Psoas muscle (tissue), 8 donors: ENCODE results near the gene PIK3AP1. TPM values are rescaled to one million over a fixed set of nuclear protein-coding genes. Genes with fewer than 3 reads are reported as not detected.

Experiments used
- ATAC-seq, 4 donors: fragments of 200-7000 bp; cut with Tn5 transposase; one replicate each; pipeline ENCODE4 v1.9.1; 2020; ENCODE audit warnings: moderate library complexity in 3 of 4, mild to moderate bottlenecking in 2 of 4
- DNase-seq, 2 donors: peaks; one replicate each; pipeline ENCODE4 v3.0.0-alpha.2; 2020
- H3K27ac ChIP-seq: fragments of 200-600 bp; one replicate; pipeline ENCODE4 v1.8.0; 2022
- H3K27me3 ChIP-seq, 3 donors: fragments of 200-600 bp in 1 of 3; one replicate each; pipeline versions ENCODE4 v1.6.1 to v1.8.0; 2013 to 2022; ENCODE audit warnings: low read length in 2 of 3, mild to moderate bottlenecking in 2 of 3, moderate library complexity in 1 of 3; ENCODE audit not compliant: insufficient read depth in 3 of 3
- H3K36me3 ChIP-seq, 2 donors: fragments of 200-600 bp in 1 of 2; one replicate each; pipeline versions ENCODE4 v1.6.1 to v1.8.0; 2013 to 2022; ENCODE audit warnings: low read depth in 1 of 2, mild to moderate bottlenecking in 1 of 2, moderate library complexity in 1 of 2; ENCODE audit not compliant: insufficient read depth in 1 of 2
- H3K4me1 ChIP-seq: fragments of 200-600 bp; one replicate; pipeline ENCODE4 v1.8.0; 2022
- H3K4me3 ChIP-seq: fragments of 200-600 bp; one replicate; pipeline ENCODE4 v1.8.0; 2022; ENCODE audit warnings: mild to moderate bottlenecking
- H3K9me3 ChIP-seq: fragments of 200-600 bp; one replicate; pipeline ENCODE4 v1.8.0; 2022
- WGBS, 3 donors: extraction: QIAGEN DNeasy Blood & Tissue Kit; methylation state at CpG; one replicate each; pipeline versions ENCODE4 v1.1.6 to v1.1.7; 2013; 5-methylcytosine and 5-hydroxymethylcytosine counted together
- intact Hi-C, 2 donors: fragments of 100-400 bp; cut with DNase I; formaldehyde crosslinking; loops; one replicate each; pipeline versions ENCODE4 v1.11.0 to v1.14.2; 2022
- polyA plus RNA-seq, 3 donors: library from polyadenylated mRNA; stranded (reverse); fragments of 200-250 nt; gene quantifications; one replicate each; pipeline ENCODE4 v1.2.3, GENCODE V29; 2013
- total RNA-seq, 4 donors: library from RNA; stranded (reverse); fragmentation: NEBNext Ultra II Directional in 2 of 4; extraction: Animal tissue kit (Norgen Biotek cat#: 25700) in 2 of 4; gene quantifications; one replicate each; pipeline versions ENCODE4 v1.2.1 to v1.2.4, GENCODE V29; 2021 to 2023
- TF ChIP-seq, protein P1 (sequence below): fragments of 200-600 bp; IDR thresholded peaks from one replicate; pipeline ENCODE4 v1.8.0; 2022; ENCODE audit warnings: antibody characterized with exemption
- donor health status: healthy with polysubstance abuse.
- donor health status: DM: no; HTN: no; CAD: no; lungs with moderate emphysema.
- donor health status: Bipolar disorder and iron deficiency.
- donor health status: healthy.
- donor health status: DM: yes; HTN: yes; CAD: no.
- donor health status: DM: no; HTN: no; CAD: no.
- donor health status: DM: no; HTN: no; CAD: no.
- donor health status: DM: yes; HTN: yes; CAD: no.

The PIK3AP1 gene
- total and polyA plus RNA-seq, 7 donors: 0.17 to 8.6 (median 1.8) TPM

- H3K27ac ChIP-seq: no peak overlapping the region
- H3K4me3 ChIP-seq: no peak overlapping the region
- TF ChIP-seq, protein P1, sequence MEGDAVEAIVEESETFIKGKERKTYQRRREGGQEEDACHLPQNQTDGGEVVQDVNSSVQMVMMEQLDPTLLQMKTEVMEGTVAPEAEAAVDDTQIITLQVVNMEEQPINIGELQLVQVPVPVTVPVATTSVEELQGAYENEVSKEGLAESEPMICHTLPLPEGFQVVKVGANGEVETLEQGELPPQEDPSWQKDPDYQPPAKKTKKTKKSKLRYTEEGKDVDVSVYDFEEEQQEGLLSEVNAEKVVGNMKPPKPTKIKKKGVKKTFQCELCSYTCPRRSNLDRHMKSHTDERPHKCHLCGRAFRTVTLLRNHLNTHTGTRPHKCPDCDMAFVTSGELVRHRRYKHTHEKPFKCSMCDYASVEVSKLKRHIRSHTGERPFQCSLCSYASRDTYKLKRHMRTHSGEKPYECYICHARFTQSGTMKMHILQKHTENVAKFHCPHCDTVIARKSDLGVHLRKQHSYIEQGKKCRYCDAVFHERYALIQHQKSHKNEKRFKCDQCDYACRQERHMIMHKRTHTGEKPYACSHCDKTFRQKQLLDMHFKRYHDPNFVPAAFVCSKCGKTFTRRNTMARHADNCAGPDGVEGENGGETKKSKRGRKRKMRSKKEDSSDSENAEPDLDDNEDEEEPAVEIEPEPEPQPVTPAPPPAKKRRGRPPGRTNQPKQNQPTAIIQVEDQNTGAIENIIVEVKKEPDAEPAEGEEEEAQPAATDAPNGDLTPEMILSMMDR: no peak
- H3K36me3 ChIP-seq: no peaks in the 10 kb centered on the region
- intact Hi-C loops: no loop called here
- 89 to 93% (median 92%) methylated on average over 10 of the region's 10 CpGs for WGBS, 3 donors
- no peaks in the 10 kb centered on the region for H3K9me3 ChIP-seq
- ATAC-seq (no peak), DNase-seq (no peak)
- H3K27me3 ChIP-seq: no peaks in the 10 kb centered on the region
- no peaks in the 10 kb centered on the region for H3K4me1 ChIP-seq
These were observed 7.5 kb downstream of the PIK3AP1 start for GRCh38 chr10:96712662-96713271.

DNA sequence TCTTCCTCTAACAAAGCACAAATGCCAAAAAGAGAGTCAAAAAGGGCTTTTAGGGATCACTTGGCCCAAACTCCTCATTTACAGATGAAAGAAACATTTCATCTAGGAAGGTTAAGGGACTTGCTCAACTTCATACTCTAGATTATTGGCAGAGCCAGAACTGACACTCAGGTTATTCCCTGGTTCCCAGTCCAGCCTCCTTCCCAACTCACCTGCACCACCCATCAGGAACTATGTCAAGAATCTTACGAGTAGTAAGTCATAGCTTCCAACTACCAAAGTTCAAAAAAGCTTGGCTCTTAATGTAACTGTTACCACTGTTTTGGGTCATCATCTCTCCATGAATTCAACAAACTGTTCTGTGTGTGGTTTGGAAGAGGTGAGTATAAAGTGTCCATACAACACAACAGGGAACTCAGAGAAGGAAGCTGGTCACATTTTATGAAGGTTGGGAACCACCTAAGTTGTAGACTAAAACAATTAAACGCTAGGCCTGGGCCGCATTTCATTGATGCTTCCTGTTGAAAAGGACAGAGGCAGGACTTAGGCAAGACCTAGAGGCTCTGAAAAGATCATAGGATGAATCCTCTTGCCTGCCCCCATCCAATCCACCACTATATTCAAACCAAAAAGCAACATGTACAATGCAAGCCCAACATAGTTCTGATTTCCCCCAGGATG, 9.1 kb downstream of the PIK3AP1 start:
- TF ChIP-seq, protein P1: no peak
- Histone ChIP-seq H3K36me3 (no peaks in the 10 kb centered on the region), H3K4me1 (no peaks in the 10 kb centered on the region), H3K9me3 (no peaks in the 10 kb centered on the region), H3K27me3 (no peaks in the 10 kb centered on the region), H3K27ac (no peak overlapping the region), H3K4me3 (no peak overlapping the region)
- DNase-seq (no peak), ATAC-seq (no peak)
- intact Hi-C loops: no loop called here
- 89 to 90% (median 90%) methylated on average over 3 of the region's 3 CpGs for WGBS, 3 donors

DNA sequence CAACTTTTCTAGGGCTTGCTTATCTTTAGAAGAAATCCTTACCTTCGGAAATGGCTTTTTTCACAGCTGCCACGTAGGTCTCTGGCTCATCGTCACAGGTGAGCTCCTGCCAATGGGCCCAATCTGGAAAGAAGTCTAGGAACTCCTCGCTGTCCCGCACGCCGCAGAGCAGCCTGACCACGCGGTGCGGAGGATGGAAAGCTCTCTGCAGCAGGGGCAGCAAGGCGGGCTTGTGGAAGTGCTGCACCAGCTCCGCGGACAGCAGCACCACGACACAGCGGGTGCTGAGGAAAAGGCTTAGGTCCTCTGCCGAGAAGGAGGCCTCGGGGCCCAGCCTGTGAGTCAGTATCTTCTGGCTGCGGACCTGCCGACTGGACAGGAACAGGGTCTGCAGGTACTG, 10.8 kb downstream of the PIK3AP1 start:
- no peak for DNase-seq

DNA sequence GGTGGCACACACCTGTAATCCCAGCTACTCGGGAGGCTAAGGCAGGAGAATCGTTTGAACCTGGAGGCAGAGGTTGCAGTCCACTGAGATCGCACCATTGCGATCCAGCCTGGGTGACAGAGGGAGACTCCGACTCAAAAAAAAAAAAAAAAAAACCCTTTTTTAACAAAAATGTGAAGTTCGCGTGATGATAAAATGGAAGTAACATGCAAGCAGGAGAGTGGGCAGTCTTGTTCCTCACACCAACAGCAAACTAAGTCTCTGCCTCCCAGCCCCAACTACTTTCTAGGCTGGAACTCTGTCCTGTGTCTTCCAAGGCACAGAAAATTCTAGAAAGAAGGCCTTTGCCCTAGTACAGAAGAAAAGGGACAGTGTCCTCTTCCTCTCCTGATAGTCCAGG, 11.3 kb downstream of the PIK3AP1 start:
- ATAC-seq (no peak), DNase-seq (no peak)
- H3K27me3 ChIP-seq: no peaks in the 10 kb centered on the region
- H3K36me3 ChIP-seq: no peaks in the 10 kb centered on the region
- WGBS, 3 donors: 91 to 95% (median 94%) methylated on average over 7 of the region's 7 CpGs
- no peak overlapping the region for H3K4me3 ChIP-seq
- no peaks in the 10 kb centered on the region for H3K9me3 ChIP-seq
- TF ChIP-seq, protein P1: no peak
- H3K27ac ChIP-seq: no peak overlapping the region
- H3K4me1 ChIP-seq: no peaks in the 10 kb centered on the region
- intact Hi-C loops: no loop called here

More for the DNA sequence above, 10.8 kb downstream of the PIK3AP1 start:
- Histone ChIP-seq H3K27me3 (no peaks in the 10 kb centered on the region), H3K4me1 (no peaks in the 10 kb centered on the region), H3K27ac (no peak overlapping the region), H3K9me3 (no peaks in the 10 kb centered on the region), H3K36me3 (no peaks in the 10 kb centered on the region), H3K4me3 (no peak overlapping the region)
- intact Hi-C loops: no loop called here
- TF ChIP-seq, protein P1: no peak
- 85 to 91% (median 88%) methylated on average over 19 of the region's 19 CpGs for WGBS, 3 donors
- no peak for ATAC-seq
